HG02678 (cell line): ENCODE measurements around the gene CARS1.

ENCODE experiments used
- ATAC-seq: cut with Tn5 transposase; IDR thresholded peaks from one replicate; pipeline ENCODE4 v1.9.1; 2021; ENCODE audit warnings: mild to moderate bottlenecking, moderate library complexity; ENCODE audit not compliant: unreplicated experiment

The CARS1 gene

GRCh38 chr11:3057069-3057963 lies at the start of gene CARS1:
Gene CARS1, minus strand, starts transcription at chr11:3057423. Its CDS starts 56 bp downstream, at chr11:3057367.
- peak; percentile 97 for ATAC-seq

- ATAC-seq = no peak
Measured at GRCh38 chr11:3105791-3106735, 48.8 kb upstream of the CARS1 start.

GRCh38 chr11:3104961-3105790 lies 48.0 kb upstream of the CARS1 start:
- ATAC-seq = no peak

- ATAC-seq = no peak
Measured at GRCh38 chr11:3104051-3104714, 47.0 kb upstream of the CARS1 start.

GRCh38 chr11:3103076-3103475 lies 45.9 kb upstream of the CARS1 start:
- no peak for ATAC-seq

- no peak for ATAC-seq
Measured at GRCh38 chr11:3102641-3102921, 45.4 kb upstream of the CARS1 start.

GRCh38 chr11:3101921-3102640 lies 44.9 kb upstream of the CARS1 start:
- ATAC-seq = no peak

- ATAC-seq = no peak
Measured at GRCh38 chr11:3099178-3099577, 42.0 kb upstream of the CARS1 start.

GRCh38 chr11:3096909-3097530 lies 39.8 kb upstream of the CARS1 start:
- ATAC-seq = no peak

- ATAC-seq = no peak
Measured at GRCh38 chr11:3095712-3096361, 38.6 kb upstream of the CARS1 start.

GRCh38 chr11:3094223-3094824 lies 37.1 kb upstream of the CARS1 start:
- no peak for ATAC-seq

- no peak for ATAC-seq
Measured at GRCh38 chr11:3093281-3094191, 36.3 kb upstream of the CARS1 start.

GRCh38 chr11:3092603-3093141 lies 35.4 kb upstream of the CARS1 start:
- no peak for ATAC-seq

GRCh38 chr11:3091846-3092602 lies 34.8 kb upstream of the CARS1 start:
- ATAC-seq = peak; percentile 72

GRCh38 chr11:3091081-3091845 lies 34.0 kb upstream of the CARS1 start:
- ATAC-seq = no peak
